Activated CD4-positive, alpha-beta T cell treated with anti-CD3 and anti-CD28 coated beads, Interleukin-2, amount 50 U/mL, for 1 hour (primary cell): ENCODE results near the gene LRRIQ3.
"Not testable (repeated sequence)": the region's sequence is repeated elsewhere in the genome, so short reads cannot be mapped to it uniquely, and the experiment has no call there.

Source experiments
- DNase-seq: peaks from one replicate; pipeline ENCODE4 v3.0.0-alpha.2; 2020

The LRRIQ3 gene, protein sequence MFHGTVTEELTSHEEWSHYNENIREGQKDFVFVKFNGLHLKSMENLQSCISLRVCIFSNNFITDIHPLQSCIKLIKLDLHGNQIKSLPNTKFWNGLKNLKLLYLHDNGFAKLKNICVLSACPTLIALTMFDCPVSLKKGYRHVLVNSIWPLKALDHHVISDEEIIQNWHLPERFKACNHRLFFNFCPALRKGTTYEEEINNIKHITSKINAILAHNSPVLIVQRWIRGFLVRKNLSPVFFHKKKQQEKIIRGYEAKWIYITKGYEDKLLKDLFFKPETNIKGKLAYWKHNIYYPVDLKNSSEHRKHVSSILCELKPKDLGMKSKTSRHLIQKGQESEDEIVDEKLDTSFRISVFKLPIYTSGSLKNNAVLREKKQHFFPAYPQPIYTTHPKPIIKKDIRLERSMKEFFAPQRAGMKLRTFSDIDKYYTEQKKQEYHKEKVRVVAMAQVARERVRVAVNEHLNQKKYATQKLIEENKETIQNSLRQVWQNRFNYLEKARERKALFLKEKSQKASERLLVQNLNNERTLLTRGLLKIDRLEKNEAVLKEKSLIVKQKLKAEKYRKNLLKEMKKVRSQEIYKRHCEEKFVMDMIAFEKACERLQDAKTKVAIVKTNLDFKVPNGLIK

DNA sequence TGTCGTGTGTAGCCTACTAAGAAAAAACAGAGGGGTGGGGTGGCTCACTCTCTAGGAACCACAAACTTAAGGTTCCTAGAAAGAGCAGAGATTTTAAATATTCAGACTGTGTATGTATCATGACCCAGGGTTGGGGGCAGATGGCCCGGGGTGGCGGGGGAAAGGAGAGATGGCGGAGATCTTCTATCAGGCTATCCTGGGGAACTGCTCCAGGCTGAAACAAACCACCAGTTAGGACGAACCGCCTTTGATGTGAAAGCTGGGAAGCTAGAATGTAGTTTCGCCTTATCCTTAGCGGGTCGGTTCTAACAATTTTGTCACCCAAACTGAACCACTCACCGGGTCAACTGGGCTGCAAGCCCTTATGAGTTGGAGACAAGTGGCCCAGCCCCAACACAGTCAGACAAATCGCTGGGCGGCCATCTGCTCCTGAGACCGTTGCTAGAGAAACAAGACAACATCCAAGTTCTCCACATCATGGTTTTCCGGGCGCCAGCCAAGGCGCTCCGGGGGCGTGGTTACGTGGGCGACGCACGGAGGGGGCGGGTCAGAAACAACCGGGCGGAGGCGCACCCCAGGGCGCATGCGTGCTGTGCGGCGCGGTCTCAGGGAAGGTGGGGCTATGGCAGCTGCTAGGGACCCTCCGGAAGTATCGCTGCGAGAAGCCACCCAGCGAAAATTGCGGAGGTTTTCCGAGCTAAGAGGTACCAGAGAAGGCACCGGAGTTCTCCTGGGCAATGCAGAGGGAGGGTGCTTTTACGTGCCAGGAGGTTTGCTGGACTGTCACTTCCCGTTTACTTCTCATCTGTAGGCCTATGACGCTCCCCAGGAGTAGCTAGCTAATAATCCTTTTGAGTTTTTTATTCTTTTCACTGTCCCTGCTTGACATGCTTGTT is at the start of gene LRRIQ3, which contains the start of gene FPGT:
LRRIQ3 (minus strand) TSS at position 520 of the 896 bp plus-strand sequence. CDS start 14,492 bp downstream, outside the sequence.
FPGT (plus strand) TSS at position 586 of the 896 bp plus-strand sequence; CDS start at position 623, 37 bp downstream.
- DNase-seq, result peak; percentile 96

DNA sequence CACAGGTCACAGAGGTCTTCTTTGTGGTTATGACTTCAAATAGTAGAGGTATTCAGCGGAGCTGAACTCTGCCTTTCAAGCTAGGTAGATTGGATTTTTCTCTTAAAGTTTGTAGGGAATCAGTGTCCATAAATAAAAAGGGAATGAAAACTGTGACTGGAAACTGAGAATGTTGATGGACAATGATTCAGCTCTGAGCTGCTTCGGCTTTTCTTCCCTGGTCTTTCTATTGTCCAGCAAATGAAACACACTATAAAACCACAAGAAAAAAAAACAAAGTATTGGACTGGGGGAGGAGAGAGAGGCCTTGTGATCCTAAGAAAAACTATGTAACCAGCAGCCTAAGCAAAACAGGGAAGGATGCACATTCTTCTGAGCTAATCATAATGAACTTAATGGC is 48.3 kb upstream of the LRRIQ3 start:
- DNase-seq, result no peak

DNA sequence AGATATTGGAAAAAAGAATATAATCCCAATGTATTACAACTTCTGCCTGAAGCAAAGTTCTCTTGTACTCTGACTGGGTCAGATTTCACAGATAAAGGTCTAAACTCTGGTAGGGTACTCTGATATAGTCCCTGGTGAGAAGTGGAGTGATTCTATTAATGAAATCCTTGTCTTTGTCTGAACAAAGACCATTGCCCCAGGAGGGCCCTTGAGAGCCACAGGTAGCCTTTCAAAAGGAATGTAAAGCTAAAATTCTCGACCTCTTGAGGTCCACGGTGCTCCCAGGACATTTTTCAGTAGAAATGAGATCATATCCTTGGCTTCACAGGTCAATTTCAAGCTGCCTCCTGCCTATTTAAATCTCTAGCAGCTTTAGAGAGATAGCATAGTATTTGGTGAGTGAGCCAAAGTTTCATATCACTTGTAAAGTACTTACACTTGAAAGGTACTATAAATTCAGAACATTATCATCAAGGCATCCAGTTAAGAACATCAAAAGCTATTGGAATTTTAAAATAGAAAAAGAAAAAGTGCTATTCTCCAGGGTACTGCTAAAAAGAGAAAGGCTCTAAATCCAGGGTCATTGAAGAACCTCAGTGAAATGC is 47.3 kb upstream of the LRRIQ3 start:
- no peak for DNase-seq

DNA sequence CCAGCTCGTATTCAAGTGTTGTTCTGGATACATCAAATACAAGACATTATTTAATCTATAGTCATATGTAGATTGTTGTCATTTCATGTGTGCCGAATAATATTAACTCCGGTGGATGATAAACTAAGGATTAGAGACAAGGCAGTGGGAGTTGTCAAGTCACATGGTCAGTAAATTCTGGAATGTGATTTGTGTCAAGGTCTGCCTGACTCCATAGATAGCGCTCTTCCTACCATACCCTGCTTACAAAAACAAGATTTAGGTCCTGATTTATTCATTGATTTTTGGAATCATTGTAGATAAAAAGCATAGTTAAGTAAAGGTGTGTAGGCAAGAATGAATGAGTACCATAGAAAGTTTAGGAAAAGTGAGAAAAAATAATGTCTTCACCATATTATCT is 39.8 kb upstream of the LRRIQ3 start:
- no peak for DNase-seq

DNA sequence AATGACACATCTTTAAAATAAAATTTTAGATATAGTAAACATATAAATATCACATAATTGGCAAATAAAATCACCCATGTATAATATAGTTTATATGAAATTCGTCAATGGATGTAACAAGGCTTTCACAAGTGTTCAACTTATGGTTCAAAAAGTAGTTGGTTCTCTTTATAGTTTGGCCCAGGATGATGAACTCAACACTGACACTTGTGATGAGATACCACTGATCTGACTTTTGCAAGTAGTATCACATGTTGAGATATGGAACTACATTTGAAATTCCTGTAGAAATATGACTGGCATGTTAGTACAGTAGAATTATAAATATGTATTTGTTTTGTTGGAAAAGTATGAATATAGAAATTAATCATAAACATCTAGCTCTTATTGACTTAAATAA is 39.1 kb upstream of the LRRIQ3 start:
- no peak for DNase-seq

DNA sequence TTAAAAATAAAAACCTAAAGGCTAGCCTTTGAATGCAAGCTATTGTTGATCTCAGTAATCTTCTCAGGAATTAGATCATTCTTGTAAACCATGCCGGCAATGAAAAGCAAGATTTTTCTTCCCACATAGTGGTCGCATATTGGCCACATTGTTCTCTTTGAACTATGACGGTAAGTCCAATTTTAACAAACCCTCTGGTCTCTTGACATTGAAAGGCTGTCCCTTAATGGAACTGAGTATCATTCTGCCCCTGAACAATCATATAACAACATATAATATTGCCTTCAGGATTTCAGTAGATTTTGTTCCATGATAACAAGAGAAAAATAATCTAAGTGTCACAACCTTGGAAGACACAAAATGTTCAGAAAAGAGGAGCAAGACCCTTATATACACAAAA is 38.5 kb upstream of the LRRIQ3 start:
- DNase-seq, result no peak

DNA sequence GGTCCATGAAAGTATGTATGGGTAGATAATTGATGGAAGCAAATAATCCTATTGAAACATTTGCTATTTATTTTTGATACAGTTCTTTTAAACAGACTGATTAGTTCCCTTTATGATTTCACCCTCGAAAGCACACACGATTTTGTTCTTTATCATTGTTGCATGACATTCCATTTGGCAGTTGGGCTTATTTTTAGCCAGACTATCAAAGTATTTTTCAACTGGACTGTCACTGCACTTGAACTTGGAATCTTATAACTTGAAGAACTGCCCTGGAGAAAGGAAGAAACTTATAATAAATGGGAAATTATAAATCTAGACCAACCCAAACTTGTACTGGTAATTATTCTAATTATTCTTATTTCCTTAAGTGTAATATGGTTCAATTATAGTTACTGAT is 37.2 kb upstream of the LRRIQ3 start, which contains the start of gene TNNI3K:
TNNI3K (plus strand) TSS at position 235 of the 400 bp plus-strand sequence; CDS start at position 300, 65 bp downstream.
- DNase-seq, result no peak

DNA sequence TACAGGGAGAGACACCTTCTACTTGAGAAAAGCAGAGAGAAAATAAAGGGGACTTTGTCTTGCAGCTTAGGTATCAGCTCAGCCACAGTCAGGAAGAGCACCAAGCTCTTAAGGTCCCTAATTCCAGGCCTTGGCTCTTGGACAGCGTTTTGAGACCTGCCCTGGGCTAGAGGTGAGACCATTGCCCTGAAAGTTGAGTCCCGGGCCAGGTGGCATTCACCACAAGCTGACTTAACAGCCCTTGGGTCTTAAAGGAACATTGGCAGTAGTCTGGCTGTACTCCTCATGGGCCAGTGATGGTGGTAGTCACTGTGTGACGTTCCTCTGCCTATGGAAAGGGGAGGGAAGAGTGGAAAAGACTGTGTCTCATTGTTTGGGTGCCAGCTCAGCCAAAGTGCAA is 25.5 kb upstream of the LRRIQ3 start:
- DNase-seq, result no peak

DNA sequence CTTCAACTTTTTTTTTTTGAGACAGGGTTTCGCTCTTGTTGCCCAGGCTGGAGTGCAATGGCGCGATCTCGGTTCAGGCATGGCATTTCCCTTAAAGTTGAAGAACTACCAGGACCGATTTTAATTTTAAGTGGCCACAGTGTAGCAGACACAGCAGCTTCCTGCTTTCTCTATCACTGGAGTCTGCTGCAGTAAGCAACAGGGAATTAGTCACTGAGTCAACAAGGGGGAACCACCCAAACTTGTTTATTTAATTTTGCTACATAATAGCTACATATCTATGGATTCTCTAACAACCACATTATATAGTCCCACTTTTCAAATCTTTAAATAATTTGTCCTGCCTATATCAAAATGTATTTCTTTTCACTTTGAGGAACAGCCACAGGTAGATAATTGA is 24.7 kb upstream of the LRRIQ3 start:
- no peak for DNase-seq

DNA sequence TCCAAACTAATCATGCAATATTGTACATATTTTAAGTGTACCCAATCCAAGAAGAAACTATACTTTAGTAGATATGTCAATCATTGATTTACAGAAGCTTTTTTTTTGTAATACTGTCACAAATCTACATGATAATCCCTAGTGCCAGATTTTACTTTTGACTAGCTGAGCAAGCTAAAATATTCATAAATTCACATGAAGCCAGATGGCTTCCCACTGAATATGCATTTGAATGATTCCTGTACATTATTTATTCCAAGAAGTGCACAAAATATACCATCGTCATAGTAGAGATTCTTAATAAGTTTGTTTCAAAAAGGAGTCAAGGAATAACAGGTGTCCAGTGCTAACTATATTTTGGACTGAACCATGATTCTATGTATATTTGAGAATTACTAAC is 17.3 kb upstream of the LRRIQ3 start:
- DNase-seq, result no peak

DNA sequence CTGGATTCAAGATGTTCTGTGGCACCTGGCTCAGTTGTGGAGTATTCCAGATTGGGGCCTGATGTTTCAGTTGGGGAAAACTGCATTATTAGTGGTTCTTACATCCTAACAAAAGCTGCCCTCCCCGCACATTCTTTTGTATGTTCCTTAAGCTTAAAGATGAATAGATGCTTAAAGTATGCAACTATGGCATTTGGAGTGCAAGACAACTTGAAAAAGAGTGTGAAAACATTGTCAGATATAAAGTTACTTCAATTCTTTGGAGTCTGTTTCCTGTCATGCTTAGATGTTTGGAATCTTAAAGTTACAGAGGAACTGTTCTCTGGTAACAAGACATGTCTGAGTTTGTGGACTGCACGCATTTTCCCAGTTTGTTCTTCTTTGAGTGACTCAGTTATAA is 7.3 kb upstream of the LRRIQ3 start:
- DNase-seq, result no peak

DNA sequence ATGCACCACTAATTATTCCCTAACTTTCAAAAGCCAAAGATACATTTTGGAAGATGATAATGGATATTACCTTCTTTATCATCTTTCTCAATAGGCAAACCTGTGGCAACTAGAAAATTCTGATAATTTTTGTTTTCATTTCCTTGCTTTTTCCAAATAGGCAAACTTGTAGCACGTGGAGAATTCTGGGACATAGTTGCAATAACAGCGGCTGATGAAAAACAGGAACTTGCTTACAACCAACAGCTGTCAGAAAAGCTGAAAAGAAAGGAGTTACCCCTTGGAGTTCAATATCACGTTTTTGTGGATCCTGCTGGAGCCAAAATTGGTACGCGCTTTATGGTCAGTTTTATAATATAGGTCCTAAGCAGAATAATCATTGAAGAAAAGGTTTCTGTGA is 1.5 kb upstream of the LRRIQ3 start:
- DNase-seq, result no peak

DNA sequence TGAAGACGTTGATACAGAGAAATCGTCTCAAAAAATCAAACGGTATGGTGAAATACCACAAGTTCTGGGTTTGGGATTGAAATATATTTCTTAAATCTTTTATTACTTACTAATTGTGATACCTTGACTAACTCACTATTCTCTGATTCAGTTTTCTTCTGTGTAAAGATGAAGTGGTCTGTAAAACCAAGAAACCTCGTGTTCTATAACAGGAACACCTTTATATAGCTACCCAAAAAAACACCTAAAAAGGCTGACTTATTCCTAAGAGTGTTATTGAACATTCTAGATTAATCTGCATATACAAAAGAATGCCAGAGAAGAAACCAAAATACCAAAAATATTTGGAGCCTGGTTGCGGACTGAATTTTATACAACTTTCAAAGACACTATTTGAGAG is 721 bp downstream of the LRRIQ3 start:
- no peak for DNase-seq

DNA sequence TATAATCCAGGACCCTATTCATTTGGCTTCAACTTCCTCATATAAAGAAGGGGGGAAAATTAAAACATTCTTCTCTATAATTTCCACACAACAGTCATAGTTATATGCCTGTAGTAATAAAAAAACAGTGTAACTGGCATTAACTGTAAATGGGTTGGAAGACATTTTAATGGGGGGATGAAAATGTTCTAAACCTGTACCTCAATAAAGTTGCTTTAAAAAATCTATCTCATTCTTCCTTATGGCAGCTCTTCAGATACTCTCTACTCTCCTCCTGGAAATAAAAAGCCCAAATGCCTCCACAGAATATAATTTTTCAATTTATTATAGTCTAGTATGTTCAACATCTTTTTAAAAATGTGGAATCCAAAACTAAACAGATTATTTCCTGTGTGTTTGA is 2.6 kb downstream of the LRRIQ3 start:
- DNase-seq, result no peak

DNA sequence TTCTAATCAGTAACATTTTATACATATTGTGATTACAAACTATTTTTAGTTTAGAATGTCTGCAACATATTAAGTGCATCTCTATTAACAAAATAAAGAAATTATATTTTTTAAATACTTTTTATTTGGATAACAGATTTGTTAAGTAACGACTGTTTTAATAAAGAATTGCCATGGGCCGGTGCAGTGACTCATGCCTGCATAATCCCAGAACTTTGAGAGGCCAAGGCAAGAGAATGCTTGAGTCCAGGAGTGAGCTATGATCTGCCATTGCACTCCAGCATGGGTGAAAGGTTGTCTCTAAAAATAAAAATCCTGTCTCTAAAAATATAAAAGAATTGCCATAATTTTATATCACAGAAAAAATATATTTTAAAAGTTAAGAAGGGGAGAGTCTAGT is 4.1 kb downstream of the LRRIQ3 start:
- DNase-seq, result no peak

DNA sequence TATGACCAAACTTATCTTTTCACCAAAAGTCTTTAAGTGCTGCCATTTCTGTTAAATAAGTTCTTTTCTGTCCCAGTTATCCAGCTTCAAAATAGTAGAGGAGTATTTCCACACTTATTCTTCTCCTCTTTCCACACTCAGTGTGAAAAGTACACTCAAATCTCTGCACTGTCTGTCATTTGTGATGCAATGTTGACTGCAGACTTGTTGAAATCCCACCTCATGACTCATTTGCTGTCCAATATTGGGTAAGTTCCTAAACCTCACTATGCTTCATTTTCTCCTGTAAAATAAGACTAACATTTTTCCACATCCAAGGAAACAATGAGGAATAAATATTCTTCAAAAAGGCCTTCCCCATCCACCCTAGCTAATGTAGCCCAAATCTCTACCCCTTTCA is 17.5 kb downstream of the LRRIQ3 start:
- DNase-seq, result no peak

DNA sequence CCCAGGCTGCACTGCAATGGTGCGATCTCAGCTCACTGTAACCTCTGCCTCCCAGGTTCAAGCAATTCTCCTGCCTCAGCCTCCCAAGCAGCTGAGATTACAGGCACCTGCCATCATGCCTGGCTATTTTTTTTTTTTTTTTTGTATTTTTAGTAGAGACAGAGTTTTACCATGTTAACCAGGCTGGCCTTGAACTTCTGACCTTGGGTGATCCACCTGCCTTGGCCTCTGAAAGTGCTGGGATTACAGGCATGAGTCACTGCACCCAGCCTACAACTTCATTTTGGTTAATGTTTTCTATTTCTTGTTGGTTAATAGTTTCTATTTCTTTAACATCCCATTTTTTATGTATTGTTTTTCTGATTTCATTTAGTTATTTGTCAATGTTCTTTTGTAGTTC is 23.6 kb downstream of the LRRIQ3 start:
- not testable (repeated sequence) for DNase-seq

DNA sequence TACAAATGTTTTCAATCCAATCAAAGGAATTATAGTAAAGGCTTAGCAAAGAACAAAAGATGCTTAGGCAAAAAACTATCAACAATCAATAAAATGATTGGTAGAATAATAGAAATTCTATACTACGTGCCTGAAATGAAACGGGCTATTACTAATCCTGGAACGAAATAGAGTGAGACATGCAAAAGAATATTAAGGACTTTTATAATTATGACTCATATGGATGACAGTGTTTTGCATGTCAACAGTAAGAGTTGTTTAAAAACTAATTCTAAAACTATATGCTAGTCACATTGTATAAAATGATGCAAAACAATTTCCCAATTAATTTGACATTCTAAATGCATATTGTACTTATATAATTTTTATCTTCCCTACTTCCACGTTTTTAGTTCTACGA is 35.6 kb downstream of the LRRIQ3 start:
- DNase-seq, result no peak

DNA sequence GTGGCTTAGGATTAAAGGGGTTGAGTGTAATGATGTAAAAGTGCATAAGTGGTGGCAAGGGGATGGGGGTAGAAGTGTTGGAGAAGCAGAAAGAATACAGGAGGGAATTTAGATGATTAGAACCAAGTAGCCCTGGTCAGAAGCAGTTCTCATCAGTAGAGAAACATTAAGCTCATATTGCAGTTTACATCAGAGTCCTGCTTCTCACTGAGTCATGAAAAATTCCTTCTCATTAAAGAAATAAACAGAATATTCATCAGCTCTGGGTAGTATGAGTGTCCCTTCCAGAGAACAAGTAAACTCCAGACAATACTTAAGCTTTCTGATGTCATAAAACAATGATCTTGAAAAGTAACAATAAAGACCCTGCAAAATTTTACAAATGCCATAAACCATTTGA is 36.5 kb downstream of the LRRIQ3 start:
- no peak for DNase-seq

DNA sequence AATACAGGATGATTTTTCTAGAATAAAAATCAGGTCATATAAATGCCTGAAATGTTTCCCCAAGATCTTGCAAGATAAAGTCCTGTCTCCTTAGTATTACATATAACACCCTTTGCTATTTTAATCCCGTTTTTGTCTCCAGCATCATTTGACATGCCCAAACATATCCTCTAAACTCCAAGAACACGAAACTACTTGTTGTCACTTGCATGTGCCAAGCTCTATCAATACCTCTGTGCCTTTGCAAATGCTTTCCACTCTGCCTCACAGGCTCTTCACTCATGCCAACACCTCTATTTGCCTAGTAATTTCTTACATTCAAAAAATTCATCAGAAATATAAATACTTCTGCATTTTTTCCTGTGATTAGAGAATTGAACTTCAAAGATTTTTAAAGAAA is 37.9 kb downstream of the LRRIQ3 start:
- no peak for DNase-seq

DNA sequence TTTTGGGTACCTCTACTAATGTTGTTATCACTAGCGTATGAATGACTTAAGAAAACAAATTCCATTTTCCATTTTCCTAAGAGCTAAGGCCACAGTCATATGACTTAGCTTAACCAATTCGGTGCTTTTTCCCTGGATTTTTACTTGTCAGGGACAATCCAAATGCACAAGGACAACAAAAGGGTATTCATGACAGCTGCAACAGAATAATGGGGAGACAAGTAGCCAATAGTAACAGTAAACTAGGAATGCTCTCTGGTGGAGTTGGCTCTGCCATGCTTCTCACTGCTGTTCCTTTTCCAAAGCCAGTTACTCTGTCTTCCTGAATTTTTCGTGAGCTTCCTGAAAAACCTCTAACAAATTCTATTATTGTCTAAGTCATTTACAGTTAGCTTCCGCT is 52.9 kb downstream of the LRRIQ3 start:
- no peak for DNase-seq

DNA sequence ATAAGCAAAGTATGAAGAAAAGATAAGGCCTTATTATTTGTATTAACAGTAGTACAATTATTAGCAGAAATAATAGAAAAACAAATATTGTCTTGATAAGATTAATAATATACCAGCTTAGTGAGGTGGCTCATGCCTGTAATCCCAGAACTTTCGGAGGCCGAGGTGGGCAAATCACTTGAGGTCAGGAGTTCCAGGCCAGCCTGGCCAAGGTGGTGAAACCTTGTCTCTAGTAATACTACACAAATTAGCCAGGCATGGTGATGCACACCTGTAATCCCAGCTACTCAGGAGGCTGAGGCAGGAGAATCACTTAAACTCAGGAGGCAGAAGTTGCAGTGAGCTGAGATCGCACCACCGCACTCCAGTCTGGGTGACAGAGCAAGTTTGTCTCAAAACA is 80.6 kb downstream of the LRRIQ3 start:
- DNase-seq, result not testable (repeated sequence)

DNA sequence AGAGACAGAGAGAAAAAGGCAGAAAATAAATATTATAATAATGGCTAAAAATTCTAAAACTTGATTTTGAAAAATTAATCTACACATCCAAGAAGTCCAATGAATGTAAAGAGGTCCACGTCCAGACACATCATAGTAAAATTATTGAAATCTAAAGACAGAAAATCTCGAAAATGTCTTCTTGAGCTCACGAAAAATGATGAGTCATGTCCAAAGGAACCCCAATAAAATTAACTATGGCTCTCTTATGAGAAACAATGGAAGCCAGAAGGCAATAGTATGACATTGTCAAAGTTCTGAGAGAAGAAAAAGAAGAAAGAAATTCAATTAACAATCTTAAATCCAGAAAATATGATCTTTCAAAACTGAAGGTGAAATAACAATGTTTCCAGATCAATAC is 84.6 kb downstream of the LRRIQ3 start:
- no peak for DNase-seq
